Activated gamma-delta T cell (primary cell): ENCODE data around the gene B3GNT9.
A peak's percentile ranks its signal among the peaks of the same experiment; 100 is the strongest.

Source experiments
- DNase-seq: peaks from one replicate; lab custom pipeline; 2025; lab: John Stamatoyannopoulos, UW

The B3GNT9 gene

GRCh38 chr16:67185651-67186134, 34.9 kb upstream of the B3GNT9 start:
- no peak for DNase-seq

GRCh38 chr16:67184995-67185650, 34.3 kb upstream of the B3GNT9 start:
- peak; percentile 48 for DNase-seq

- DNase-seq, result no peak
These were observed 33.7 kb upstream of the B3GNT9 start for GRCh38 chr16:67184453-67184994.

GRCh38 chr16:67183627-67184452, 33.0 kb upstream of the B3GNT9 start, which contains the start of gene MATCAP1:
MATCAP1 (minus strand) TSS chr16:67183963; CDS start chr16:67180610, 3,353 bp downstream.
- DNase-seq, result peak; percentile 81

- no peak for DNase-seq
These were observed 32.5 kb upstream of the B3GNT9 start for GRCh38 chr16:67183284-67183626.

GRCh38 chr16:67182288-67182687, 31.5 kb upstream of the B3GNT9 start:
- DNase-seq, result no peak

- DNase-seq, result no peak
These were observed 30.5 kb upstream of the B3GNT9 start for GRCh38 chr16:67181346-67181745.

- DNase-seq, result no peak
These were observed 29.4 kb upstream of the B3GNT9 start for GRCh38 chr16:67180166-67180565.

GRCh38 chr16:67179421-67180080, 28.8 kb upstream of the B3GNT9 start:
- DNase-seq, result no peak

GRCh38 chr16:67177743-67178699, 27.2 kb upstream of the B3GNT9 start:
- DNase-seq, result peak; percentile 50

GRCh38 chr16:67176662-67177061, 25.9 kb upstream of the B3GNT9 start:
- DNase-seq, result no peak

GRCh38 chr16:67174706-67175231, 24.0 kb upstream of the B3GNT9 start:
- DNase-seq, result no peak

- DNase-seq, result peak; percentile 62
These were observed 23.3 kb upstream of the B3GNT9 start for GRCh38 chr16:67173808-67174705.

GRCh38 chr16:67173323-67173722, 22.5 kb upstream of the B3GNT9 start:
- no peak for DNase-seq

- no peak for DNase-seq
These were observed 20.3 kb upstream of the B3GNT9 start for GRCh38 chr16:67170949-67171649.

- DNase-seq, result no peak
These were observed 19.6 kb upstream of the B3GNT9 start, which contains the start of gene NOL3 for GRCh38 chr16:67170168-67170948. NOL3 (plus strand) TSS chr16:67170538.

GRCh38 chr16:67169642-67170167, 18.9 kb upstream of the B3GNT9 start:
- DNase-seq, result no peak

- no peak for DNase-seq
These were observed 18.2 kb upstream of the B3GNT9 start for GRCh38 chr16:67169011-67169451.
